ENCODE data around the gene ZNF773. TPM values are rescaled to one million over a fixed set of nuclear protein-coding genes. Genes with fewer than 3 reads are reported as not detected.
"Not testable (repeated sequence)": the region's sequence is repeated elsewhere in the genome, so short reads cannot be mapped to it uniquely, and the experiment has no call there.

ZNF773 gene
- total RNA-seq = 1 to 10 TPM; 4.1 to 7.3 (median 4.9) TPM
- 1 to 10 TPM; 4.4 to 5.5 TPM for polyA plus RNA-seq
- long read RNA-seq, donor 1, transcript ZNF773-201 (4 exons, 2,206 nt) = major isoform, 5 of 8 reads
- long read RNA-seq, donor 1, partial matches to known transcripts = 0 of 8 reads
- long read RNA-seq, donor 1, other reads (novel, unspliced or antisense) = 1 of 8 reads
- long read RNA-seq, donor 2, transcript ZNF773-204 (4 exons, 2,019 nt) = major isoform, 21 of 51 reads
- long read RNA-seq, donor 2, transcript ZNF773-201 (4 exons, 2,206 nt) = minor isoform, 14 of 51 reads
- long read RNA-seq, donor 2, partial matches to known transcripts = 2 of 51 reads
- long read RNA-seq, donor 2, other reads (novel, unspliced or antisense) = 13 of 51 reads
- long read RNA-seq, donor 3, transcript ZNF773-204 (4 exons, 2,019 nt) = major isoform, 10 of 10 reads
- long read RNA-seq, donor 3, partial matches to known transcripts = 0 of 10 reads
- long read RNA-seq, donor 3, other reads (novel, unspliced or antisense) = 0 of 10 reads

GRCh38 chr19:57499680-57500395 lies at the start of gene ZNF773:
TSS of gene ZNF773 (plus strand) at chr19:57499938. CDS start at chr19:57500081, 143 bp downstream.
- peaks cover 0 to 13% (median 7%) of the 10 kb centered on the region in 9 donors for H3K36me3 ChIP-seq
- peak; percentile 100 for ATAC-seq
- H3K9me3 ChIP-seq = peaks cover 0 to 59% (median 0%) of the 10 kb centered on the region in 12 donors
- H3K27me3 ChIP-seq; intact Hi-C loops (cut with DNase I): not testable (repeated sequence)
- H3K27ac ChIP-seq = peak within 1 kb of the TSS; percentile 67 to 96 (median 89)
- peak in 1 of 2 donors; percentile 95 for TF ChIP-seq POLR2A (IDR thresholded peaks at IDR 0.05)
- H3K4me1 ChIP-seq = peaks cover 0 to 11% (median 7%) of the 10 kb centered on the region in 12 donors
- peak within 1 kb of the TSS; percentile 73 to 100 (median 88) for H3K4me3 ChIP-seq
- WGBS, 4 donors = 0 to 1% (median 0%) methylated on average over 32 to 61 of the region's 69 CpGs
- DNase-seq = peak; percentile 96 to 98 (median 97)

- 94 to 97% (median 96%) methylated on average over 3 of the region's 3 CpGs for WGBS, 4 donors
- ATAC-seq (no peak), DNase-seq (no peak)
- H3K27ac ChIP-seq = no peak overlapping the region
- H3K4me1 ChIP-seq = no peaks in the 10 kb centered on the region
- TF ChIP-seq CTCF (IDR thresholded peaks at IDR 0.05) = no peak
- no peak for TF ChIP-seq POLR2A (IDR thresholded peaks at IDR 0.05)
- no peaks in the 10 kb centered on the region for H3K27me3 ChIP-seq
- no peak overlapping the region for H3K4me3 ChIP-seq
- peaks cover 0 to 11% (median 0%) of the 10 kb centered on the region in 9 donors for H3K36me3 ChIP-seq
- intact Hi-C loops (cut with DNase I) = no loop called here
- peaks cover 0 to 90% (median 2%) of the 10 kb centered on the region in 12 donors for H3K9me3 ChIP-seq
These were observed 47.4 kb upstream of the ZNF773 start for GRCh38 chr19:57452307-57452706.

GRCh38 chr19:57465680-57466381 lies 33.9 kb upstream of the ZNF773 start:
- H3K36me3 ChIP-seq = peaks cover 0 to 42% (median 5%) of the 10 kb centered on the region in 9 donors
- H3K27me3 ChIP-seq = no peaks in the 10 kb centered on the region
- ATAC-seq (peak; percentile 39 to 75 (median 72)), DNase-seq (no peak)
- intact Hi-C loops (cut with DNase I) = no loop called here
- peaks cover 0 to 99% (median 67%) of the 10 kb centered on the region in 12 donors for H3K9me3 ChIP-seq
- no peak overlapping the region for H3K4me3 ChIP-seq
- peak overlapping the region in 9 of 12 donors; percentile 39 to 75 (median 53) for H3K27ac ChIP-seq
- WGBS, 4 donors = 63 to 82% (median 70%) methylated on average over 5 of the region's 5 CpGs
- H3K4me1 ChIP-seq = peaks cover 0 to 17% (median 4%) of the 10 kb centered on the region in 12 donors
- peak in 11 of 12 donors; percentile 20 to 54 (median 37) for TF ChIP-seq CTCF (IDR thresholded peaks at IDR 0.05)
- no peak for TF ChIP-seq POLR2A (IDR thresholded peaks at IDR 0.05)

- DNase-seq (peak in 4 of 5 donors; percentile 59 to 80 (median 68)), ATAC-seq (peak; percentile 95 to 97 (median 96))
- 52 to 78% (median 67%) methylated on average over 5 of the region's 5 CpGs for WGBS, 4 donors
- Histone ChIP-seq H3K27me3 (no peaks in the 10 kb centered on the region), H3K4me3 (no peak overlapping the region), H3K36me3 (peaks cover 0 to 48% (median 5%) of the 10 kb centered on the region in 9 donors), H3K27ac (peak overlapping the region in 9 of 12 donors; percentile 40 to 75 (median 55)), H3K9me3 (peaks cover 0 to 99% (median 71%) of the 10 kb centered on the region in 12 donors), H3K4me1 (peaks cover 0 to 17% (median 4%) of the 10 kb centered on the region in 12 donors)
- no peak for TF ChIP-seq CTCF (IDR thresholded peaks at IDR 0.05)
- intact Hi-C loops (cut with DNase I) = no loop called here
These were observed 33.2 kb upstream of the ZNF773 start for GRCh38 chr19:57466489-57466888.

Data from heart left ventricle (tissue), 16 donors.